ENCODE data around the gene HEPH. TPM values are rescaled to one million over a fixed set of nuclear protein-coding genes. Genes with fewer than 3 reads are reported as not detected.

HEPH gene
- total and polyA plus RNA-seq, 2 donors (not counting 1 experiment from before 2014, with no cell fraction given), result not detected

GRCh38 chrX:66176134-66176533 lies 12.1 kb downstream of the HEPH start:
- Histone ChIP-seq H3K9me3 (ENCODE audit: control extremely low read depth in 1 of 3, control insufficient read depth in 2 of 3, insufficient read depth in 1 of 3, low read length in 2 of 3) (no peaks in the 10 kb centered on the region), H3K79me2 (ENCODE audit: control insufficient read depth, insufficient read depth, low read length) (no peaks in the 10 kb centered on the region), H3K4me3 (ENCODE audit: control extremely low read depth in 1 of 5, extremely low read depth in 1 of 5, insufficient read depth in 1 of 5, low read depth in 2 of 5, low read length in 4 of 5) (no peak overlapping the region), H4K20me1 (ENCODE audit: control insufficient read depth, insufficient read depth, low read length, poor library complexity, severe bottlenecking) (no peaks in the 10 kb centered on the region), H3K27ac (ENCODE audit: low read length in 2 of 2) (no peak overlapping the region), H2AFZ (ENCODE audit: insufficient read depth, low read depth, low read length, poor library complexity, severe bottlenecking) (no peak overlapping the region), H3K4me2 (replicated peaks; ENCODE audit: low read depth, low read length, poor library complexity, severe bottlenecking) (no peak overlapping the region), H3K27me3 (replicated peaks in 1 of 4; ENCODE audit: control extremely low read depth in 1 of 4, control insufficient read depth in 3 of 4, insufficient read depth in 4 of 4, low read length in 3 of 4) (no peaks in the 10 kb centered on the region), H3K9ac (ENCODE audit: low read length) (no peak overlapping the region), H3K36me3 (replicated peaks in 1 of 2; ENCODE audit: control extremely low read depth in 1 of 2, control insufficient read depth in 1 of 2, extremely low read depth in 1 of 2, insufficient read depth in 2 of 2, low read length in 1 of 2) (no peaks in the 10 kb centered on the region), H3K4me1 (ENCODE audit: control insufficient read depth in 2 of 2, insufficient read depth in 2 of 2, low read length in 2 of 2) (no peaks in the 10 kb centered on the region)
- Mint-ChIP-seq H3K4me3 (no peak overlapping the region), H3K27me3 (no peaks in the 10 kb centered on the region), H3K9me3 (ENCODE audit: insufficient read depth) (peaks cover 11% of the 10 kb centered on the region), H3K27ac (no peak overlapping the region), H3K4me1 (no peaks in the 10 kb centered on the region)
- ATAC-seq (ENCODE audit: low read depth), result no peak
- TF ChIP-seq EZH2 (IDR thresholded peaks at IDR 0.05; ENCODE audit: borderline replicate concordance, insufficient read depth, low read depth, low read length, poor library complexity, severe bottlenecking) (no peak), CTCF (IDR thresholded peaks at IDR 0.05) (no peak)
- WGBS (ENCODE audit: insufficient coverage), result no CpG with 5 or more reads among the region's 1 CpG
- CTCF ChIA-PET, result no interaction called here
- POLR2A ChIA-PET, result no interaction called here
- intact Hi-C loops (cut with micrococcal nuclease), result no loop called here
- DNase-seq, result no peak

- TF ChIP-seq CTCF (IDR thresholded peaks at IDR 0.05) (no peak), EZH2 (IDR thresholded peaks at IDR 0.05; ENCODE audit: borderline replicate concordance, insufficient read depth, low read depth, low read length, poor library complexity, severe bottlenecking) (no peak)
- H3K27me3 ChIP-seq (replicated peaks in 1 of 4; ENCODE audit: control extremely low read depth in 1 of 4, control insufficient read depth in 3 of 4, insufficient read depth in 4 of 4, low read length in 3 of 4), result peaks cover 0 to 3% (median 0%) of the 10 kb centered on the region in 4 experiments
- Mint-ChIP-seq H3K9me3 (ENCODE audit: insufficient read depth) (no peaks in the 10 kb centered on the region), H3K4me3 (no peak overlapping the region), H3K27me3 (peaks cover 6% of the 10 kb centered on the region), H3K27ac (no peak overlapping the region), H3K4me1 (peaks cover 11% of the 10 kb centered on the region)
- H3K4me2 ChIP-seq (replicated peaks; ENCODE audit: low read depth, low read length, poor library complexity, severe bottlenecking), result no peak overlapping the region
- no peak for ATAC-seq (ENCODE audit: low read depth)
- H3K4me1 ChIP-seq (ENCODE audit: control insufficient read depth in 2 of 2, insufficient read depth in 2 of 2, low read length in 2 of 2), result no peaks in the 10 kb centered on the region
- no peak overlapping the region for H3K9ac ChIP-seq (ENCODE audit: low read length)
- no peak overlapping the region for H2AFZ ChIP-seq (ENCODE audit: insufficient read depth, low read depth, low read length, poor library complexity, severe bottlenecking)
- no peaks in the 10 kb centered on the region for H4K20me1 ChIP-seq (ENCODE audit: control insufficient read depth, insufficient read depth, low read length, poor library complexity, severe bottlenecking)
- no peak for DNase-seq
- CTCF ChIA-PET, result no interaction called here
- no peaks in the 10 kb centered on the region for H3K79me2 ChIP-seq (ENCODE audit: control insufficient read depth, insufficient read depth, low read length)
- no CpG with 5 or more reads among the region's 2 CpGs for WGBS (ENCODE audit: insufficient coverage)
- intact Hi-C loops (cut with micrococcal nuclease), result no loop called here
- H3K9me3 ChIP-seq (ENCODE audit: control extremely low read depth in 1 of 3, control insufficient read depth in 2 of 3, insufficient read depth in 1 of 3, low read length in 2 of 3), result no peaks in the 10 kb centered on the region
- no peaks in the 10 kb centered on the region for H3K36me3 ChIP-seq (replicated peaks in 1 of 2; ENCODE audit: control extremely low read depth in 1 of 2, control insufficient read depth in 1 of 2, extremely low read depth in 1 of 2, insufficient read depth in 2 of 2, low read length in 1 of 2)
- H3K27ac ChIP-seq (ENCODE audit: low read length in 2 of 2), result no peak overlapping the region
- POLR2A ChIA-PET, result no interaction called here
- H3K4me3 ChIP-seq (ENCODE audit: control extremely low read depth in 1 of 5, extremely low read depth in 1 of 5, insufficient read depth in 1 of 5, low read depth in 2 of 5, low read length in 4 of 5), result no peak overlapping the region
These were observed 27.5 kb downstream of the HEPH start for GRCh38 chrX:66191563-66191962.
